Activated naive CD4-positive, alpha-beta T cell treated with anti-CD3 and anti-CD28 coated beads for 36 hours (primary cell): ENCODE data around the gene NUP62. TPM values are rescaled to one million over a fixed set of nuclear protein-coding genes. Genes with fewer than 3 reads are reported as not detected.
"Not testable (repeated sequence)": the region's sequence is repeated elsewhere in the genome, so short reads cannot be mapped to it uniquely, and the experiment has no call there.

Experiments used
- CTCF ChIA-PET: fragments of 350-600 bp; sonication (Branson Sonifier 250); formaldehyde crosslinking; loops from one replicate; lab custom pipeline; 2021; ENCODE audit warnings: antibody characterized with exemption; lab: Charles Lee
- DNase-seq: peaks from one replicate; pipeline ENCODE4 v3.0.0-alpha.2; 2020
- H3K27ac Mint-ChIP-seq: one replicate; pipeline ENCODE4 v1.8.0; 2021; ENCODE audit warnings: mild to moderate bottlenecking, mixed read lengths
- H3K27me3 Mint-ChIP-seq: one replicate; pipeline ENCODE4 v1.8.0; 2021; ENCODE audit warnings: low read depth, mixed read lengths
- H3K36me3 Mint-ChIP-seq: one replicate; pipeline ENCODE4 v1.8.0; 2021; ENCODE audit warnings: low read depth, mixed read lengths
- H3K4me1 Mint-ChIP-seq: one replicate; pipeline ENCODE4 v1.8.0; 2021; ENCODE audit warnings: low read depth, mixed read lengths
- H3K4me3 Mint-ChIP-seq: one replicate; pipeline ENCODE4 v1.8.0; 2021; ENCODE audit warnings: mild to moderate bottlenecking, moderate library complexity, mixed read lengths
- H3K9me3 Mint-ChIP-seq: one replicate; pipeline ENCODE4 v1.8.0; 2021; ENCODE audit warnings: mixed read lengths
- intact Hi-C: fragments of 100-400 bp; cut with micrococcal nuclease; formaldehyde crosslinking; loops from one replicate; pipeline ENCODE4 v1.15.1; 2023
- total RNA-seq, 2 experiments: library from RNA; stranded (reverse); gene quantifications; one replicate each; pipeline ENCODE4 v1.2.3, GENCODE V29; 2021

Gene NUP62
- 10 to 100 TPM; 89.2 to 92.5 TPM for total RNA-seq

- H3K4me1 Mint-ChIP-seq, result peaks cover 65% of the 10 kb centered on the region
- CTCF ChIA-PET, result interaction anchor here (2.8 kb wide), 1 partner anchor 9 kb away, joined by 9 read pairs; no protein-coding TSS in a partner anchor
- H3K9me3 Mint-ChIP-seq, result no peaks in the 10 kb centered on the region
- H3K4me3 Mint-ChIP-seq, result peak within 1 kb of the TSS; percentile 89
- peak within 1 kb of the TSS; percentile 100 for H3K27ac Mint-ChIP-seq
- intact Hi-C loops, result loop anchor here (1.0 kb wide), 6 partner anchors 18 to 163 kb away; partner anchors contain the start of genes AKT1S1, TBC1D17 and VRK3
- peak; percentile 93 for DNase-seq
- H3K36me3 Mint-ChIP-seq, result peaks cover 45% of the 10 kb centered on the region
- no peaks in the 10 kb centered on the region for H3K27me3 Mint-ChIP-seq
Observed at GRCh38 chr19:49929121-49929610, at the start of gene NUP62, which contains the start of gene ATF5. Gene NUP62, minus strand, starts transcription at chr19:49929504. Its CDS starts 19,697 bp downstream, at chr19:49909807. Gene ATF5, plus strand, starts transcription at chr19:49929205. Its CDS starts 1,646 bp downstream, at chr19:49930851.

GRCh38 chr19:49978324-49978723 is 49.0 kb upstream of the NUP62 start:
- CTCF ChIA-PET, result interaction anchor here (0.6 to 2.5 kb wide), 2 partner anchors 23 to 40 kb away, joined by 3 to 18 read pairs; no protein-coding TSS in a partner anchor
- no peak for DNase-seq
- H3K9me3 Mint-ChIP-seq, result no peaks in the 10 kb centered on the region
- no peaks in the 10 kb centered on the region for H3K27me3 Mint-ChIP-seq
- H3K4me3 Mint-ChIP-seq, result no peak overlapping the region
- intact Hi-C loops, result no loop called here
- H3K4me1 Mint-ChIP-seq, result no peaks in the 10 kb centered on the region
- no peak overlapping the region for H3K27ac Mint-ChIP-seq
- H3K36me3 Mint-ChIP-seq, result no peaks in the 10 kb centered on the region

- CTCF ChIA-PET, result interaction anchor here (1.1 to 2.5 kb wide), 2 partner anchors 40 kb away, joined by 4 to 18 read pairs; no protein-coding TSS in a partner anchor
Observed at GRCh38 chr19:49977881-49978280, 48.6 kb upstream of the NUP62 start.

GRCh38 chr19:49977076-49977475 is 47.8 kb upstream of the NUP62 start:
- Mint-ChIP-seq H3K4me3 (no peak overlapping the region), H3K27me3 (no peaks in the 10 kb centered on the region), H3K4me1 (no peaks in the 10 kb centered on the region), H3K36me3 (no peaks in the 10 kb centered on the region), H3K9me3 (no peaks in the 10 kb centered on the region), H3K27ac (no peak overlapping the region)
- DNase-seq, result no peak
- CTCF ChIA-PET, result interaction anchor here (1.1 kb wide), 1 partner anchor 39 kb away, joined by 4 read pairs; no protein-coding TSS in a partner anchor
- intact Hi-C loops, result no loop called here

More at GRCh38 chr19:49977881-49978280, 48.6 kb upstream of the NUP62 start:
- Mint-ChIP-seq H3K9me3 (no peaks in the 10 kb centered on the region), H3K27ac (no peak overlapping the region), H3K36me3 (no peaks in the 10 kb centered on the region), H3K4me1 (no peaks in the 10 kb centered on the region), H3K27me3 (no peaks in the 10 kb centered on the region), H3K4me3 (no peak overlapping the region)
- DNase-seq, result no peak
- intact Hi-C loops, result no loop called here

GRCh38 chr19:49976496-49976895 is 47.2 kb upstream of the NUP62 start:
- no peak for DNase-seq
- Mint-ChIP-seq H3K4me1 (no peaks in the 10 kb centered on the region), H3K27ac (no peak overlapping the region), H3K36me3 (no peaks in the 10 kb centered on the region), H3K27me3 (no peaks in the 10 kb centered on the region), H3K4me3 (no peak overlapping the region), H3K9me3 (no peaks in the 10 kb centered on the region)
- intact Hi-C loops, result no loop called here
- CTCF ChIA-PET, result interaction anchor here (0.6 kb wide), 2 partner anchors 35 to 215 kb away, joined by 3 to 6 read pairs; no protein-coding TSS in a partner anchor

GRCh38 chr19:49975051-49975450 is 45.7 kb upstream of the NUP62 start:
- no peaks in the 10 kb centered on the region for H3K36me3 Mint-ChIP-seq
- H3K27me3 Mint-ChIP-seq, result peaks cover under 1% of the 10 kb centered on the region
- CTCF ChIA-PET, result no interaction called here
- H3K4me1 Mint-ChIP-seq, result no peaks in the 10 kb centered on the region
- H3K9me3 Mint-ChIP-seq, result no peaks in the 10 kb centered on the region
- no peak overlapping the region for H3K4me3 Mint-ChIP-seq
- no peak overlapping the region for H3K27ac Mint-ChIP-seq
- DNase-seq, result no peak
- intact Hi-C loops, result no loop called here

GRCh38 chr19:49973987-49974386 is 44.7 kb upstream of the NUP62 start:
- Mint-ChIP-seq H3K27ac (no peak overlapping the region), H3K4me3 (no peak overlapping the region), H3K9me3 (no peaks in the 10 kb centered on the region), H3K27me3 (peaks cover 5% of the 10 kb centered on the region), H3K4me1 (no peaks in the 10 kb centered on the region), H3K36me3 (no peaks in the 10 kb centered on the region)
- CTCF ChIA-PET, result no interaction called here
- DNase-seq, result no peak
- intact Hi-C loops, result no loop called here

- CTCF ChIA-PET, result no interaction called here
- intact Hi-C loops, result no loop called here
- no peak for DNase-seq
- Mint-ChIP-seq H3K4me3 (no peak overlapping the region), H3K27ac (no peak overlapping the region), H3K27me3 (peaks cover 11% of the 10 kb centered on the region), H3K4me1 (no peaks in the 10 kb centered on the region), H3K36me3 (no peaks in the 10 kb centered on the region), H3K9me3 (no peaks in the 10 kb centered on the region)
Observed at GRCh38 chr19:49972841-49973240, 43.5 kb upstream of the NUP62 start.

- CTCF ChIA-PET, result no interaction called here
- Mint-ChIP-seq H3K4me3 (no peak overlapping the region), H3K4me1 (no peaks in the 10 kb centered on the region), H3K36me3 (no peaks in the 10 kb centered on the region), H3K9me3 (no peaks in the 10 kb centered on the region), H3K27ac (no peak overlapping the region), H3K27me3 (peaks cover 11% of the 10 kb centered on the region)
- DNase-seq, result no peak
- intact Hi-C loops, result no loop called here
Observed at GRCh38 chr19:49971991-49972411, 42.7 kb upstream of the NUP62 start.

GRCh38 chr19:49969355-49969754 is 40.1 kb upstream of the NUP62 start:
- CTCF ChIA-PET, H3K36me3 Mint-ChIP-seq, DNase-seq, H3K4me1 Mint-ChIP-seq, H3K9me3 Mint-ChIP-seq, H3K27ac Mint-ChIP-seq, H3K4me3 Mint-ChIP-seq, intact Hi-C loops: not testable (repeated sequence)
- H3K27me3 Mint-ChIP-seq, result peaks cover 13% of the 10 kb centered on the region

GRCh38 chr19:49968279-49968922 is 39.1 kb upstream of the NUP62 start:
- DNase-seq, result no peak
- CTCF ChIA-PET, result no interaction called here
- H3K4me3 Mint-ChIP-seq, result no peak overlapping the region
- H3K27ac Mint-ChIP-seq, result no peak overlapping the region
- peaks cover 13% of the 10 kb centered on the region for H3K27me3 Mint-ChIP-seq
- H3K4me1 Mint-ChIP-seq, result no peaks in the 10 kb centered on the region
- no peaks in the 10 kb centered on the region for H3K36me3 Mint-ChIP-seq
- H3K9me3 Mint-ChIP-seq, result no peaks in the 10 kb centered on the region
- intact Hi-C loops, result no loop called here

GRCh38 chr19:49960980-49961379 is 31.7 kb upstream of the NUP62 start, which contains the start of gene SIGLEC11:
Gene SIGLEC11, minus strand, starts transcription at chr19:49961172. Its CDS starts 91 bp downstream, at chr19:49961081.
- H3K4me1 Mint-ChIP-seq, H3K9me3 Mint-ChIP-seq, H3K27ac Mint-ChIP-seq, CTCF ChIA-PET, H3K4me3 Mint-ChIP-seq, DNase-seq, H3K27me3 Mint-ChIP-seq, H3K36me3 Mint-ChIP-seq, intact Hi-C loops: not testable (repeated sequence)

- intact Hi-C loops, H3K27me3 Mint-ChIP-seq: not testable (repeated sequence)
Observed at GRCh38 chr19:49959892-49960291, 30.6 kb upstream of the NUP62 start.

More at GRCh38 chr19:49959892-49960291, 30.6 kb upstream of the NUP62 start:
- H3K36me3 Mint-ChIP-seq, H3K27ac Mint-ChIP-seq, CTCF ChIA-PET, H3K9me3 Mint-ChIP-seq, H3K4me3 Mint-ChIP-seq, H3K4me1 Mint-ChIP-seq, DNase-seq: not testable (repeated sequence)
